Measurements from ENCODE around the gene INF2.

GRCh38 chr14:104708606-104709268 lies 19.3 kb downstream of the INF2 start:
- TF ChIP-seq YY1 (IDR thresholded peaks at IDR 0.05): no peak
- TF ChIP-seq, protein P1, sequence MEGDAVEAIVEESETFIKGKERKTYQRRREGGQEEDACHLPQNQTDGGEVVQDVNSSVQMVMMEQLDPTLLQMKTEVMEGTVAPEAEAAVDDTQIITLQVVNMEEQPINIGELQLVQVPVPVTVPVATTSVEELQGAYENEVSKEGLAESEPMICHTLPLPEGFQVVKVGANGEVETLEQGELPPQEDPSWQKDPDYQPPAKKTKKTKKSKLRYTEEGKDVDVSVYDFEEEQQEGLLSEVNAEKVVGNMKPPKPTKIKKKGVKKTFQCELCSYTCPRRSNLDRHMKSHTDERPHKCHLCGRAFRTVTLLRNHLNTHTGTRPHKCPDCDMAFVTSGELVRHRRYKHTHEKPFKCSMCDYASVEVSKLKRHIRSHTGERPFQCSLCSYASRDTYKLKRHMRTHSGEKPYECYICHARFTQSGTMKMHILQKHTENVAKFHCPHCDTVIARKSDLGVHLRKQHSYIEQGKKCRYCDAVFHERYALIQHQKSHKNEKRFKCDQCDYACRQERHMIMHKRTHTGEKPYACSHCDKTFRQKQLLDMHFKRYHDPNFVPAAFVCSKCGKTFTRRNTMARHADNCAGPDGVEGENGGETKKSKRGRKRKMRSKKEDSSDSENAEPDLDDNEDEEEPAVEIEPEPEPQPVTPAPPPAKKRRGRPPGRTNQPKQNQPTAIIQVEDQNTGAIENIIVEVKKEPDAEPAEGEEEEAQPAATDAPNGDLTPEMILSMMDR (IDR thresholded peaks at IDR 0.05; ENCODE audit: low read depth, low read length, missing input control): peak; percentile 95
- no peak for TF ChIP-seq JUND (IDR thresholded peaks at IDR 0.05)
- no peak for TF ChIP-seq RXRA (IDR thresholded peaks at IDR 0.05)
- no peak for TF ChIP-seq ZBTB33 (IDR thresholded peaks at IDR 0.05)
- no peak for TF ChIP-seq GABPA (IDR thresholded peaks at IDR 0.05 in 1 of 2, conservative IDR thresholded peaks at IDR 0.05 in 1 of 2)
- TF ChIP-seq TAF1 (conservative IDR thresholded peaks at IDR 0.05): no peak
- TF ChIP-seq, protein P2, sequence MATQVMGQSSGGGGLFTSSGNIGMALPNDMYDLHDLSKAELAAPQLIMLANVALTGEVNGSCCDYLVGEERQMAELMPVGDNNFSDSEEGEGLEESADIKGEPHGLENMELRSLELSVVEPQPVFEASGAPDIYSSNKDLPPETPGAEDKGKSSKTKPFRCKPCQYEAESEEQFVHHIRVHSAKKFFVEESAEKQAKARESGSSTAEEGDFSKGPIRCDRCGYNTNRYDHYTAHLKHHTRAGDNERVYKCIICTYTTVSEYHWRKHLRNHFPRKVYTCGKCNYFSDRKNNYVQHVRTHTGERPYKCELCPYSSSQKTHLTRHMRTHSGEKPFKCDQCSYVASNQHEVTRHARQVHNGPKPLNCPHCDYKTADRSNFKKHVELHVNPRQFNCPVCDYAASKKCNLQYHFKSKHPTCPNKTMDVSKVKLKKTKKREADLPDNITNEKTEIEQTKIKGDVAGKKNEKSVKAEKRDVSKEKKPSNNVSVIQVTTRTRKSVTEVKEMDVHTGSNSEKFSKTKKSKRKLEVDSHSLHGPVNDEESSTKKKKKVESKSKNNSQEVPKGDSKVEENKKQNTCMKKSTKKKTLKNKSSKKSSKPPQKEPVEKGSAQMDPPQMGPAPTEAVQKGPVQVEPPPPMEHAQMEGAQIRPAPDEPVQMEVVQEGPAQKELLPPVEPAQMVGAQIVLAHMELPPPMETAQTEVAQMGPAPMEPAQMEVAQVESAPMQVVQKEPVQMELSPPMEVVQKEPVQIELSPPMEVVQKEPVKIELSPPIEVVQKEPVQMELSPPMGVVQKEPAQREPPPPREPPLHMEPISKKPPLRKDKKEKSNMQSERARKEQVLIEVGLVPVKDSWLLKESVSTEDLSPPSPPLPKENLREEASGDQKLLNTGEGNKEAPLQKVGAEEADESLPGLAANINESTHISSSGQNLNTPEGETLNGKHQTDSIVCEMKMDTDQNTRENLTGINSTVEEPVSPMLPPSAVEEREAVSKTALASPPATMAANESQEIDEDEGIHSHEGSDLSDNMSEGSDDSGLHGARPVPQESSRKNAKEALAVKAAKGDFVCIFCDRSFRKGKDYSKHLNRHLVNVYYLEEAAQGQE (IDR thresholded peaks at IDR 0.05): no peak
- TF ChIP-seq NR2F2 (IDR thresholded peaks at IDR 0.05): no peak
- TF ChIP-seq EGR1 (IDR thresholded peaks at IDR 0.05; ENCODE audit: low read depth in 2 of 2): no peak
- no peak for TF ChIP-seq ATF3 (IDR thresholded peaks at IDR 0.05)
- TF ChIP-seq FOXA1 (IDR thresholded peaks at IDR 0.05): no peak
